Astrocyte (in vitro differentiated cells and primary cell): ENCODE results near the gene HMGXB3.

ENCODE experiments used
- EZH2 ChIP-seq: IDR thresholded peaks from 2 replicates; pipeline ENCODE4 v1.6.1; 2012; ENCODE audit warnings: mild to moderate bottlenecking, low read length, inconsistent platforms; ENCODE audit not compliant: insufficient read depth
- TF ChIP-seq, protein P1 (sequence below): IDR thresholded peaks from 2 replicates; pipeline ENCODE4 v1.5.1; 2011; ENCODE audit warnings: low read depth, mild to moderate bottlenecking, inconsistent platforms, low read length, moderate library complexity; ENCODE audit not compliant: insufficient read depth

DNA sequence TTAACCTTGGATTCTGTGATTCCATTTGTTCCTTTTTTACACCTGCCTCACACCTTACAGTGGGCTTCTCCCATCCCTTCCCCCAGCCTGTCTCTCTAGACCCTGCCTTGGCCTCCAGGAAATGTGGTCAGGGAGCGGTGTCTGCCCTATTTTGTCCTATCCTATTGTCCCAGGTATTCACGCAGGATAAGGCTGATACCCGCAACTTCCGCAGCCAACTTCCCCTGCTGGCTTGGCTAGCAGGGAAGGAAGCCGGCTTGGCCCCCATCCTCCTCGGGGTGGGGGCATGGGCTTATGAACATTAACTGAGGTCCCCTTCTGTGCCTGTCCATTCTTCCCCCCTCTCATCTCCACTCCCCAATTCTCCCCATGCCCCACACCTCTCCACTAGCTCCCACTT, 82.3 kb downstream of the HMGXB3 start:
- TF ChIP-seq, protein P1, sequence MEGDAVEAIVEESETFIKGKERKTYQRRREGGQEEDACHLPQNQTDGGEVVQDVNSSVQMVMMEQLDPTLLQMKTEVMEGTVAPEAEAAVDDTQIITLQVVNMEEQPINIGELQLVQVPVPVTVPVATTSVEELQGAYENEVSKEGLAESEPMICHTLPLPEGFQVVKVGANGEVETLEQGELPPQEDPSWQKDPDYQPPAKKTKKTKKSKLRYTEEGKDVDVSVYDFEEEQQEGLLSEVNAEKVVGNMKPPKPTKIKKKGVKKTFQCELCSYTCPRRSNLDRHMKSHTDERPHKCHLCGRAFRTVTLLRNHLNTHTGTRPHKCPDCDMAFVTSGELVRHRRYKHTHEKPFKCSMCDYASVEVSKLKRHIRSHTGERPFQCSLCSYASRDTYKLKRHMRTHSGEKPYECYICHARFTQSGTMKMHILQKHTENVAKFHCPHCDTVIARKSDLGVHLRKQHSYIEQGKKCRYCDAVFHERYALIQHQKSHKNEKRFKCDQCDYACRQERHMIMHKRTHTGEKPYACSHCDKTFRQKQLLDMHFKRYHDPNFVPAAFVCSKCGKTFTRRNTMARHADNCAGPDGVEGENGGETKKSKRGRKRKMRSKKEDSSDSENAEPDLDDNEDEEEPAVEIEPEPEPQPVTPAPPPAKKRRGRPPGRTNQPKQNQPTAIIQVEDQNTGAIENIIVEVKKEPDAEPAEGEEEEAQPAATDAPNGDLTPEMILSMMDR: no peak
- TF ChIP-seq EZH2: no peak
